MM.1S (cell line): ENCODE data around the gene STK26.

Experiments used
- DNase-seq: peaks from one replicate; pipeline ENCODE4 v3.0.0-alpha.2; 2015
- H2AFZ ChIP-seq: fragments of 300-600 bp; sonication (generic); 2 replicates; pipeline ENCODE4 v1.6.0; 2016; ENCODE audit warnings: antibody characterized with exemption, low read length
- H3F3A ChIP-seq: fragments of 300-600 bp; sonication (generic); 2 replicates; pipeline ENCODE4 v1.6.1; 2016; ENCODE audit warnings: mild to moderate bottlenecking, antibody characterized with exemption, low read length, moderate library complexity, mixed read lengths; ENCODE audit not compliant: insufficient read depth
- H3K27ac ChIP-seq: fragments of 300-600 bp; sonication (generic); 2 replicates; pipeline ENCODE4 v1.5.1; 2016; ENCODE audit warnings: mild to moderate bottlenecking, low read length
- H3K27me3 ChIP-seq: fragments of 300-600 bp; sonication (generic); replicated peaks from 2 replicates; pipeline ENCODE4 v1.6.0; 2016; ENCODE audit warnings: low read length; ENCODE audit not compliant: insufficient read depth
- H3K36me3 ChIP-seq: fragments of 300-600 bp; sonication (generic); replicated peaks from 2 replicates; pipeline ENCODE4 v1.6.1; 2016; ENCODE audit warnings: mild to moderate bottlenecking, low read length, mixed read lengths; ENCODE audit not compliant: insufficient read depth
- H3K4me1 ChIP-seq: fragments of 300-600 bp; sonication (generic); 2 replicates; pipeline ENCODE4 v1.6.1; 2016; ENCODE audit warnings: low read length, mixed read lengths
- H3K4me2 ChIP-seq: fragments of 300-600 bp; sonication (generic); 2 replicates; pipeline ENCODE4 v1.6.0; 2016; ENCODE audit warnings: low read depth, low read length
- H3K4me3 ChIP-seq: fragments of 300-600 bp; sonication (generic); 2 replicates; pipeline ENCODE4 v1.5.1; 2016; ENCODE audit warnings: low read length, mixed read lengths
- H3K79me2 ChIP-seq: fragments of 300-600 bp; sonication (generic); 2 replicates; pipeline ENCODE4 v1.6.1; 2016; ENCODE audit warnings: mixed run types, low read length, mixed read lengths
- H3K9ac ChIP-seq: fragments of 300-600 bp; sonication (generic); 2 replicates; pipeline ENCODE4 v1.6.1; 2016; ENCODE audit warnings: low read length, mixed read lengths
- H3K9me2 ChIP-seq: fragments of 300-600 bp; sonication (generic); replicated peaks from 2 replicates; pipeline ENCODE4 v1.6.1; 2016; ENCODE audit warnings: mild to moderate bottlenecking, low read length, mixed read lengths; ENCODE audit not compliant: insufficient read depth
- H3K9me3 ChIP-seq: fragments of 300-600 bp; sonication (generic); replicated peaks from 2 replicates; pipeline ENCODE4 v1.6.1; 2016; ENCODE audit warnings: mild to moderate bottlenecking, low read length, mixed read lengths; ENCODE audit not compliant: insufficient read depth
- H4K20me1 ChIP-seq: fragments of 300-600 bp; sonication (generic); 2 replicates; pipeline ENCODE4 v1.6.1; 2016; ENCODE audit warnings: mild to moderate bottlenecking, low read length, moderate library complexity, mixed read lengths; ENCODE audit not compliant: insufficient read depth
- EZH2 ChIP-seq: fragments of 300-600 bp; sonication (generic); optimal IDR thresholded peaks from 2 replicates; pipeline ENCODE3; 2017; ENCODE audit warnings: low read depth, mild to moderate bottlenecking, antibody characterized with exemption, low read length, mixed read lengths
- EZH2phosphoT487 ChIP-seq: fragments of 300-600 bp; sonication (generic); IDR thresholded peaks from 2 replicates; pipeline ENCODE4 v1.6.1; 2018; ENCODE audit warnings: antibody characterized with exemption, low read length
- TF ChIP-seq, protein P1 (sequence below): fragments of 300-600 bp; sonication (generic); IDR thresholded peaks from 2 replicates; pipeline ENCODE4 v1.5.1; 2016; ENCODE audit warnings: antibody characterized with exemption, low read length, mixed read lengths

The STK26 gene

DNA sequence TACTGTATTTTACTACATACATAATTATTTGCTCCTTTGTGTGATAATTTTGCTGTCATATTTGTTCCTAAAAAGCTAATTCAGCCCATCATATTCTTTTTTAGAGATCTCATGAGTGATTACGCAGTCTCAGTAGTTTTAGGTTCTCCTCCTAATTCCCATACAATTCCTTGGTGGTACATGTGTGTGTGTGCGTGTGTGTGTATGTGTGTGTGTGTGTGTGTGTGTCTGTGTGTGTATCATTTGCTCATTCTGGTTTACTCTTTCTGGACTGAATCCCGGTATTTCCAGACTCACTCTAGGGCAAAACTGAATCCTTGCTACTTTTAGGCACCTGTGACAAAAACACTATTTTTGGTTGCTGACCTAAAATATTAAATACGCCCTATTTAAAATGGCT is 34.9 kb downstream of the STK26 start:
- H3K9me2 ChIP-seq, result no peaks in the 10 kb centered on the region
- H3K9me3 ChIP-seq, result no peaks in the 10 kb centered on the region
- no peak overlapping the region for H3K9ac ChIP-seq
- H4K20me1 ChIP-seq, result no peaks in the 10 kb centered on the region
- H3K4me2 ChIP-seq, result no peak overlapping the region
- TF ChIP-seq EZH2 (no peak), EZH2phosphoT487 (no peak)
- TF ChIP-seq, protein P1, sequence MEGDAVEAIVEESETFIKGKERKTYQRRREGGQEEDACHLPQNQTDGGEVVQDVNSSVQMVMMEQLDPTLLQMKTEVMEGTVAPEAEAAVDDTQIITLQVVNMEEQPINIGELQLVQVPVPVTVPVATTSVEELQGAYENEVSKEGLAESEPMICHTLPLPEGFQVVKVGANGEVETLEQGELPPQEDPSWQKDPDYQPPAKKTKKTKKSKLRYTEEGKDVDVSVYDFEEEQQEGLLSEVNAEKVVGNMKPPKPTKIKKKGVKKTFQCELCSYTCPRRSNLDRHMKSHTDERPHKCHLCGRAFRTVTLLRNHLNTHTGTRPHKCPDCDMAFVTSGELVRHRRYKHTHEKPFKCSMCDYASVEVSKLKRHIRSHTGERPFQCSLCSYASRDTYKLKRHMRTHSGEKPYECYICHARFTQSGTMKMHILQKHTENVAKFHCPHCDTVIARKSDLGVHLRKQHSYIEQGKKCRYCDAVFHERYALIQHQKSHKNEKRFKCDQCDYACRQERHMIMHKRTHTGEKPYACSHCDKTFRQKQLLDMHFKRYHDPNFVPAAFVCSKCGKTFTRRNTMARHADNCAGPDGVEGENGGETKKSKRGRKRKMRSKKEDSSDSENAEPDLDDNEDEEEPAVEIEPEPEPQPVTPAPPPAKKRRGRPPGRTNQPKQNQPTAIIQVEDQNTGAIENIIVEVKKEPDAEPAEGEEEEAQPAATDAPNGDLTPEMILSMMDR, result no peak
- H3F3A ChIP-seq, result no peaks in the 10 kb centered on the region
- no peaks in the 10 kb centered on the region for H3K36me3 ChIP-seq
- H2AFZ ChIP-seq, result no peak overlapping the region
- no peaks in the 10 kb centered on the region; the same call in 1 of the 2 replicates for H3K79me2 ChIP-seq
- no peak overlapping the region for H3K4me3 ChIP-seq
- H3K27me3 ChIP-seq, result no peaks in the 10 kb centered on the region
- H3K27ac ChIP-seq, result no peak overlapping the region
- no peak for DNase-seq
- H3K4me1 ChIP-seq, result no peaks in the 10 kb centered on the region

DNA sequence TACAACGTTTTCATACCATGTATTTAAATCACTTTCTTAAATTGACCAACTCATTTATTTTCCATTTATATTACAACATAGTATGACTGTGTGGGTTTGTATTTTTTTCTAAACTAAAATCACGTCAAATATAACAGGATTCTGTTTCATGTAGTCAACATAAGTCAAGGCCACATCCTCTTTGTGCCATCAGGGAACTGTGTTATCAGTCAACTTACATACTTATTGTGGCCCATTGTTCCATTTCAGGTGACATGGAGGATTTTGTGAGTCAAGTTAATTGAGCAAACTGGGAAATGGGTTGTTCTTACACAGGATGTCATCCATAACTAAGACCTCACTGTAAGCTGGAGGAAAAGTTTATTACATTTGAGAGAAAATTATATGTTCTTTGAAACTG is 35.9 kb downstream of the STK26 start:
- Histone ChIP-seq H3K27me3 (no peaks in the 10 kb centered on the region), H3K9me2 (no peaks in the 10 kb centered on the region), H3K27ac (no peak overlapping the region), H3K36me3 (no peaks in the 10 kb centered on the region), H3K4me1 (no peaks in the 10 kb centered on the region), H3K4me3 (no peak overlapping the region), H2AFZ (no peak overlapping the region), H3K4me2 (no peak overlapping the region), H3K9me3 (no peaks in the 10 kb centered on the region), H3K79me2 (no peaks in the 10 kb centered on the region; the same call in 1 of the 2 replicates), H3F3A (no peaks in the 10 kb centered on the region), H4K20me1 (no peaks in the 10 kb centered on the region), H3K9ac (no peak overlapping the region)
- TF ChIP-seq, protein P1, result no peak
- no peak for TF ChIP-seq EZH2
- TF ChIP-seq EZH2phosphoT487, result no peak
- no peak for DNase-seq

DNA sequence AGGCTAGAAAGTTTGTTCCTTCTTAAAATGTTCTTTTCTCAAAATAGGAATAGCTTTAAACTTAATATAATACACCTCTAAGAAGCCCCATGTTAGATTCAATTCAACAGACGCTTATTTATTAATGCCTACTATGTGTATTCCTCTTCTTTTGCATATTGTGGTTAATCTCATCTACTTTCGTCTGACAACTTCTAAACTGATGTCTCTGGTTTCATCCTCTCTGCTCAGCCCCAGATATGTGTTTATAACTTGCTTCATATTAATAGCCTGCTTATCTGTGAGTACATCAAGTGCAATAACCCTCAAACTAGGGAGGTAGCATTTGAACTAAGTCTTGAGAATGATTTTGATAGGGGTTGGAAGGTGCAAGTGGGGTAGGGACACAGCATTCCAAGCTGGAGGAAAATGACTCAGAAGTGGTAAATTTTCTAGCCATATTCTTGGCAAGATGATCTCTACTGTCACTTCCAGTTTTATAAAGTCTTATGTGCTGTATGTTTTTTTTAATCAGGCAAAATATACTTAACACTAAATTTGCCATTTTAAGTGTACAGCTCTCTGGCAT is 37.0 kb downstream of the STK26 start:
- Histone ChIP-seq H3K4me2 (no peak overlapping the region), H3F3A (no peaks in the 10 kb centered on the region), H3K9me2 (no peaks in the 10 kb centered on the region), H3K36me3 (no peaks in the 10 kb centered on the region), H3K27me3 (no peaks in the 10 kb centered on the region), H2AFZ (no peak overlapping the region), H3K9ac (no peak overlapping the region), H3K79me2 (no peaks in the 10 kb centered on the region; the same call in 1 of the 2 replicates), H3K4me1 (no peaks in the 10 kb centered on the region), H3K9me3 (no peaks in the 10 kb centered on the region), H3K27ac (no peak overlapping the region), H4K20me1 (no peaks in the 10 kb centered on the region), H3K4me3 (no peak overlapping the region)
- DNase-seq, result no peak
- TF ChIP-seq EZH2 (no peak), EZH2phosphoT487 (no peak)
- TF ChIP-seq, protein P1, result no peak
